Kidney (tissue), 14 donors: ENCODE results near the gene SLC7A9. TPM values are rescaled to one million over a fixed set of nuclear protein-coding genes. Genes with fewer than 3 reads are reported as not detected.
A peak's percentile ranks its signal among the peaks of the same experiment; 100 is the strongest.
"Not testable (repeated sequence)": the region's sequence is repeated elsewhere in the genome, so short reads cannot be mapped to it uniquely, and the experiment has no call there.

Experiments
- DNase-seq, 5 donors: peaks; one replicate each; pipeline ENCODE4 v3.0.0-alpha.2; 2013 to 2020
- FAIRE-seq: peaks from 2 replicates; lab custom pipeline; 2012; peaks lifted over from hg19 to GRCh38; lab: Jason Lieb, UNC
- H3K27ac ChIP-seq, 2 donors: one replicate each; pipeline ENCODE4 v1.7.0; 2013; ENCODE audit warnings: low read depth in 2 of 2, low read length in 2 of 2, inconsistent platforms in 1 of 2
- H3K27me3 ChIP-seq: one replicate; pipeline ENCODE4 v1.7.1; 2013; ENCODE audit warnings: low read length, inconsistent platforms; ENCODE audit not compliant: control insufficient read depth, insufficient read depth
- H3K36me3 ChIP-seq, 3 donors: one replicate each; pipeline versions ENCODE4 v1.7.0 to v1.7.1; 2013; ENCODE audit warnings: low read length in 3 of 3, control low read depth in 1 of 3, inconsistent platforms in 1 of 3; ENCODE audit not compliant: insufficient read depth in 3 of 3, control insufficient read depth in 2 of 3
- H3K4me1 ChIP-seq, 3 donors: one replicate each; pipeline versions ENCODE4 v1.7.0 to v1.7.1; 2013; ENCODE audit warnings: low read length in 3 of 3, inconsistent platforms in 1 of 3, low read depth in 1 of 3; ENCODE audit not compliant: control insufficient read depth in 2 of 3, insufficient read depth in 2 of 3
- H3K4me3 ChIP-seq, 3 donors: one replicate each; pipeline versions ENCODE4 v1.7.0 to v1.8.1; 2013; ENCODE audit warnings: low read length in 3 of 3, control low read depth in 1 of 3, inconsistent platforms in 1 of 3
- H3K9ac ChIP-seq, 3 donors: one replicate each; pipeline versions ENCODE4 v1.7.0 to v1.7.1; 2013; ENCODE audit warnings: low read length in 3 of 3, control low read depth in 1 of 3, inconsistent platforms in 1 of 3
- H3K9me3 ChIP-seq, 3 donors: one replicate each; pipeline versions ENCODE4 v1.7.0 to v1.7.1; 2013; ENCODE audit warnings: low read length in 3 of 3, control low read depth in 1 of 3, inconsistent platforms in 1 of 3; ENCODE audit not compliant: control insufficient read depth in 2 of 3, insufficient read depth in 1 of 3
- CTCF ChIP-seq: IDR thresholded peaks from 3 replicates; pipeline ENCODE4 v1.5.1; 2012; ENCODE audit warnings: mild to moderate bottlenecking, moderate library complexity, borderline replicate concordance; ENCODE audit not compliant: insufficient read depth; ENCODE audit errors: extremely low read depth
- intact Hi-C: fragments of 100-400 bp; cut with DNase I; formaldehyde crosslinking; loops from one replicate; pipeline ENCODE4 v1.11.1; 2022
- polyA plus RNA-seq: library from polyadenylated mRNA; stranded (reverse); fragments of 350-450 nt; fragmentation: Illumina TruSeq; extraction: RNeasy Lipid Tissue Mini Kit (QIAGEN cat#74804); gene quantifications from one replicate; pipeline ENCODE4 v1.2.3, GENCODE V29; 2014; ENCODE audit warnings: low read depth, low replicate concordance; ENCODE audit not compliant: insufficient read depth
- total RNA-seq: library from RNA; stranded (reverse); fragmentation: NEBNext Ultra II Directional; extraction: Animal tissue kit (Norgen Biotek cat#: 25700); gene quantifications from one replicate; pipeline ENCODE4 v1.2.1, GENCODE V29; 2021
- donor health status: control.
- donor health status: control.
- donor health status: control.
- donor health status: control.
- donor health status: control.
- donor health status: DM: yes; HTN: yes; CAD: no.
- donor health status: Normal renal cell carcinoma (clear cell type).

SLC7A9 gene
- total and polyA plus RNA-seq, 2 donors from 2014 or later: 2.6 to 40.0 TPM

GRCh38 chr19:32798201-32798600, 71.4 kb downstream of the SLC7A9 start:
- Histone ChIP-seq H3K4me1 (no peaks in the 10 kb centered on the region), H3K27ac (no peak overlapping the region), H3K4me3 (no peak overlapping the region), H3K27me3 (no peaks in the 10 kb centered on the region), H3K9me3 (no peaks in the 10 kb centered on the region), H3K36me3 (no peaks in the 10 kb centered on the region), H3K9ac (no peak overlapping the region)
- no peak for FAIRE-seq
- TF ChIP-seq CTCF: no peak
- intact Hi-C loops: no loop called here
- peak in 1 of 5 donors; percentile 15 for DNase-seq

- TF ChIP-seq CTCF: no peak
- DNase-seq (no peak), FAIRE-seq (no peak)
- H3K27me3 ChIP-seq: no peaks in the 10 kb centered on the region
- no peaks in the 10 kb centered on the region for H3K36me3 ChIP-seq
- intact Hi-C loops: no loop called here
- no peaks in the 10 kb centered on the region for H3K4me1 ChIP-seq
- no peaks in the 10 kb centered on the region for H3K9me3 ChIP-seq
- H3K9ac ChIP-seq: no peak overlapping the region
- no peak overlapping the region for H3K27ac ChIP-seq
- no peak overlapping the region for H3K4me3 ChIP-seq
Measured at GRCh38 chr19:32789429-32789828, 80.1 kb downstream of the SLC7A9 start.

DNA sequence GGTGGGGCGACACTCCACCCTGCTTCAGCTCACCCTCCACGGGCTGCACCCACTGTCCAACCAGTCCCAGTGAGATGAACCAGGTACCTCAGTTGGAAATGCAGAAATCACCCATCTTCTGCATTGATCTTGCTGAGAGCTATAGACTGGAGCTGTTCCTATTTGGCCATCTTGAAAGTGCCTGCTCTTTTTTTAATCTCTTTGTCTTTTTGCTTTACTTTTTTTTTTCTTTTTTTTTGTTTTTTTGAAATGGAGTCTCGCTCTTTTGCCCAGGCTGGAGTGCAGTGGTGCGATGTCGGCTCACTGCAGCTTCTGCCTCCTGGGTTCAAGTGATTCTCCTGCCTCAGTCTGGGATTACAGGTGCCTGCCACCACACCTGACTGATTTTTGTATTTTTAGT, 81.7 kb downstream of the SLC7A9 start:
- H3K4me1 ChIP-seq, FAIRE-seq: not testable (repeated sequence)

GRCh38 chr19:32787161-32787813, 82.3 kb downstream of the SLC7A9 start:
- H3K27me3 ChIP-seq, H3K36me3 ChIP-seq, FAIRE-seq, H3K9ac ChIP-seq, H3K27ac ChIP-seq, H3K4me3 ChIP-seq, H3K4me1 ChIP-seq, DNase-seq, H3K9me3 ChIP-seq, intact Hi-C loops: not testable (repeated sequence)

More for the DNA sequence above, 81.7 kb downstream of the SLC7A9 start:
- H3K4me3 ChIP-seq, DNase-seq, H3K27ac ChIP-seq, intact Hi-C loops, H3K9me3 ChIP-seq, H3K27me3 ChIP-seq, H3K9ac ChIP-seq, H3K36me3 ChIP-seq: not testable (repeated sequence)

GRCh38 chr19:32782089-32782488, 87.5 kb downstream of the SLC7A9 start:
- H3K36me3 ChIP-seq, H3K27me3 ChIP-seq, DNase-seq, H3K4me3 ChIP-seq, H3K9ac ChIP-seq, H3K27ac ChIP-seq, intact Hi-C loops, H3K4me1 ChIP-seq, H3K9me3 ChIP-seq, FAIRE-seq: not testable (repeated sequence)
